PC-9 (cell line): ENCODE measurements around the gene ARFGAP1. TPM values are rescaled to one million over a fixed set of nuclear protein-coding genes. Genes with fewer than 3 reads are reported as not detected.

Experiments used
- BruUV-seq: library from RNA; stranded (reverse); fragments of 400-500 nt; replicated peaks from 2 replicates; lab custom pipeline; 2021; lab: Mats Ljungman, UMichigan
- CTCF ChIA-PET: fragments of 300-600 bp; sonication (Branson Sonifier 250); formaldehyde crosslinking; loops from one replicate; lab custom pipeline; 2022; ENCODE audit warnings: antibody characterized with exemption; lab: Charles Lee
- POLR2A ChIA-PET: fragments of 300-600 bp; sonication (Branson Sonifier 250); formaldehyde crosslinking; loops from one replicate; lab custom pipeline; 2022; ENCODE audit warnings: antibody characterized with exemption; ENCODE audit not compliant: unreplicated experiment; lab: Charles Lee
- DNase-seq, 2 experiments: peaks; one replicate each; pipeline versions ENCODE4 v3.0.0 to v3.0.0-alpha.2; 2015 to 2022; ENCODE audit warnings: mixed read lengths in 1 of 2
- H2AFZ ChIP-seq: fragments of 200-600 bp; sonication (generic); 2 replicates; pipeline ENCODE4 v1.8.1; 2017; ENCODE audit warnings: antibody characterized with exemption
- H3F3A ChIP-seq: fragments of 200-600 bp; sonication (generic); 2 replicates; pipeline ENCODE4 v1.8.1; 2017; ENCODE audit warnings: antibody characterized with exemption, mild to moderate bottlenecking, low read depth; ENCODE audit not compliant: insufficient read depth
- H3K27ac ChIP-seq: fragments of 200-600 bp; sonication (generic); 2 replicates; pipeline ENCODE4 v1.6.1; 2016; ENCODE audit warnings: mixed run types
- H3K27me3 ChIP-seq: fragments of 200-600 bp; sonication (generic); 2 replicates; pipeline ENCODE4 v1.6.1; 2016; ENCODE audit warnings: low read depth, mixed run types; ENCODE audit not compliant: insufficient read depth
- H3K36me3 ChIP-seq: fragments of 200-600 bp; sonication (generic); 2 replicates; pipeline ENCODE4 v1.6.1; 2016; ENCODE audit warnings: low read depth, mixed run types
- H3K4me1 ChIP-seq: fragments of 200-600 bp; sonication (generic); replicated peaks from 2 replicates; pipeline ENCODE4 v1.6.1; 2016; ENCODE audit warnings: mixed run types; ENCODE audit not compliant: insufficient read depth
- H3K4me2 ChIP-seq: fragments of 200-600 bp; sonication (generic); 2 replicates; pipeline ENCODE4 v1.6.1; 2017; ENCODE audit warnings: mixed run types
- H3K4me3 ChIP-seq: fragments of 200-600 bp; sonication (generic); 2 replicates; pipeline ENCODE4 v1.6.1; 2016; ENCODE audit warnings: mixed run types
- H3K79me2 ChIP-seq: fragments of 200-600 bp; sonication (generic); 2 replicates; pipeline ENCODE4 v1.6.1; 2017; ENCODE audit warnings: low read depth, mixed run types
- H3K9me2 ChIP-seq: fragments of 200-600 bp; sonication (generic); 2 replicates; pipeline ENCODE4 v1.8.1; 2017; ENCODE audit warnings: mild to moderate bottlenecking; ENCODE audit not compliant: insufficient read depth
- H3K9me3 ChIP-seq: fragments of 200-600 bp; sonication (generic); 2 replicates; pipeline ENCODE4 v1.8.1; 2016; ENCODE audit warnings: low read depth; ENCODE audit not compliant: insufficient read depth
- H4K20me1 ChIP-seq: fragments of 200-600 bp; sonication (generic); 2 replicates; pipeline ENCODE4 v1.8.1; 2017; ENCODE audit not compliant: insufficient read depth
- CTCF ChIP-seq: fragments of 200-600 bp; sonication (generic); conservative IDR thresholded peaks from 2 replicates; pipeline ENCODE4 v1.6.1; 2017; ENCODE audit warnings: mixed run types, antibody characterized with exemption, mild to moderate bottlenecking, moderate library complexity
- EZH2 ChIP-seq: fragments of 200-600 bp; sonication (generic); IDR thresholded peaks from 2 replicates; pipeline ENCODE4 v1.8.0; 2017; ENCODE audit warnings: antibody characterized with exemption, low read depth
- intact Hi-C: fragments of 100-400 bp; cut with micrococcal nuclease; formaldehyde crosslinking; loops from one replicate; pipeline ENCODE4 v1.10.0; 2022; ENCODE audit not compliant: unreplicated experiment
- microRNA-seq: library from miRNA; unstranded; fragments of <30 nt; microRNA quantifications from one replicate; pipeline ENCODE4 v1.2.0, GENCODE V29; 2021; ENCODE audit warnings: borderline number of aligned reads, borderline replicate concordance
- total RNA-seq: library from RNA; stranded (reverse); gene quantifications from 2 replicates; pipeline ENCODE4 v1.2.3, GENCODE V29; 2021

Gene ARFGAP1
- total RNA-seq, 1 experiment from 2014 or later: 89.0 TPM

- no peak for TF ChIP-seq EZH2
- TF ChIP-seq CTCF: no peak
- Histone ChIP-seq H3K4me3 (no peak overlapping the region), H4K20me1 (no peaks in the 10 kb centered on the region), H3K27me3 (peaks cover 87% of the 10 kb centered on the region), H3K27ac (no peak overlapping the region), H3K36me3 (no peaks in the 10 kb centered on the region), H2AFZ (no peak overlapping the region), H3K4me2 (no peak overlapping the region), H3K79me2 (no peaks in the 10 kb centered on the region), H3K4me1 (0 out of 2 replicates have a peak, but pooled peaks cover 2% of the 10 kb centered on the region), H3K9me2 (no peaks in the 10 kb centered on the region), H3K9me3 (peaks cover 7% of the 10 kb centered on the region; the same call in 1 of the 2 replicates), H3F3A (peaks cover 12% of the 10 kb centered on the region)
- no TSS peak for BruUV-seq
- intact Hi-C loops: no loop called here
- ChIA-PET CTCF (no interaction called here), POLR2A (no interaction called here)
- no peak for DNase-seq
These were observed 63.7 kb downstream of the ARFGAP1 start for GRCh38 chr20:63336232-63336752.

GRCh38 chr20:63337786-63338420, 65.3 kb downstream of the ARFGAP1 start:
- CTCF ChIA-PET: no interaction called here
- DNase-seq: no peak
- Histone ChIP-seq H3K4me2 (no peak overlapping the region), H4K20me1 (no peaks in the 10 kb centered on the region), H3K4me3 (no peak overlapping the region), H3K9me3 (peaks cover 7% of the 10 kb centered on the region; the same call in 1 of the 2 replicates), H3K27ac (no peak overlapping the region), H3K36me3 (no peaks in the 10 kb centered on the region), H3K9me2 (no peaks in the 10 kb centered on the region), H3K4me1 (no peaks in the 10 kb centered on the region), H3F3A (peaks cover 12% of the 10 kb centered on the region), H3K79me2 (no peaks in the 10 kb centered on the region), H3K27me3 (peaks cover 91% of the 10 kb centered on the region), H2AFZ (no peak overlapping the region)
- BruUV-seq: no TSS peak
- intact Hi-C loops: no loop called here
- TF ChIP-seq CTCF (no peak), EZH2 (no peak)
- POLR2A ChIA-PET: no interaction called here

Small RNAs within 50 kb of the gene (microRNA-seq; reads per million reads assigned to microRNA genes)
- not detected for gene MIR3196
- not detected for gene MIR4326

Other genes starting within 250 kb of the ARFGAP1 start
- gene YTHDF1, start 56.7 kb upstream of the ARFGAP1 start, total RNA-seq: 34.5 and 42.6 TPM in 2 replicates
- gene BIRC7, start 36.9 kb upstream of the ARFGAP1 start, total RNA-seq: 0.58 TPM in 1 of 2 replicates, not detected in the other
- not detected in 2 replicates for gene NKAIN4, start 18.4 kb upstream of the ARFGAP1 start, total RNA-seq
- gene COL20A1, start 20.4 kb downstream of the ARFGAP1 start, total RNA-seq: 0.15 TPM in 1 of 2 replicates, not detected in the other
- gene CHRNA4, start 88.5 kb downstream of the ARFGAP1 start, total RNA-seq: not detected in 2 replicates
- 0.30 TPM in 1 of 2 replicates, not detected in the other for gene KCNQ2, start 199.8 kb downstream of the ARFGAP1 start, total RNA-seq
- 75.2 and 90.2 TPM in 2 replicates for gene EEF1A2, start 226.3 kb downstream of the ARFGAP1 start, total RNA-seq
- gene PPDPF, start 248.0 kb downstream of the ARFGAP1 start, total RNA-seq: 243 and 253 TPM in 2 replicates